Activated naive CD4-positive, alpha-beta T cell (primary cell): Measurements from ENCODE around the gene SYNJ1.
"Not testable (repeated sequence)": the region's sequence is repeated elsewhere in the genome, so short reads cannot be mapped to it uniquely, and the experiment has no call there.

ENCODE experiments used
- DNase-seq, 4 experiments: peaks; one replicate each; lab custom pipeline; 2025; lab: John Stamatoyannopoulos, UW

Gene SYNJ1

DNA sequence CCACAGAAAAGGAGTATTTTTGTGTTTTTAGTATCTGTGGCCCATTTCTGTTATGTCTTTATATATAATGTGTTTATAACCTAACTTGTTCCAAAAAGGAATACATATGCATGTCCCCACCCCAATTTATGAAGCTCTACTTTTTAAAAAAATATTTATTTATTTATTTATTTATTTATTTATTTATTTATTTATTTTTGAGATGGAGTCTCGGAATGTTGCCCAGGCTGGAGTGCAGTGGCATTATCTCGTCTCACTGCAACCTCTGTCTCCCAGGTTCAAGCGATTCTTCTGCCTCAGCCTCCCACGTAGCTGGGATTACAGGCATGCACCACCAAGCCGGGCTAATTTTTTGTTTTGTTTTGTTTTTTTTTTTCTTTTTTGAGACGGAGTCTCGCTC is 32.3 kb downstream of the SYNJ1 start:
- DNase-seq, result not testable (repeated sequence)

DNA sequence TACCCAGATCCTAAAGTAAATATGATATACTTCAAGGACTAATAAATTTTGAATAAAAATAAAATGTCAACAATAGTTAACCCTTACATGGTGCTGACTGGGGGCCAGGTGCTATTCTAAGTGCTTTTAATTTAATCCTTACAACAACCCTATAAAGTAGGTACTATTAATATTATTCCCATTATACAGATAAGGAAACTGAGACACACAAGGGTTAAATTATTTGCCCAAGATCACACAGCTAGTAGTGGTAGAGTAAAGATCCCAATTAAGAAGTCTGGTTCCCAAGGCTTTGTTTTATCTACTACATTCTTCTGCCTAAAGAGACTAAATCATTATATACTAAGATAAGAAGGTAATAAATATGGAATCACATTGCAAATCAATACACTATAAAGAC is 34.2 kb downstream of the SYNJ1 start:
- DNase-seq, result no peak

DNA sequence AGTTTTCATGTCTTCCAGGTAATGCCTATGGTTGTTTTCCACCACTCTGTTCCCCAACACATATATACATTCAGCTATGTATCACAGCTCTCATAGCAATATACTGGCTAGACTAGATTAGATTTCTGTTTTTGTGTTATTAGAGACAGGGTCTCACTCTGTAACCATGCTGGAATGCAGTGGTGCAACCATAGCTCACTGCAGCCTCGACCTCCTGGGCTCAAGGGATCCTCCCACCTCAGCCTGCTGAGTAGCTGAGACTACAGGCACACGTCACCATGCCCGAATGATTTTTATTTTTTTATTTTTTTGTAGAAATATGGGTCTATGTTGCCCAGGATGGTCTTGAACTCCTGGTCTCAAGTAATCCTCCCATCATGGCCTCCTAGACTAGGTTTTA is 37.7 kb downstream of the SYNJ1 start:
- DNase-seq, result no peak

DNA sequence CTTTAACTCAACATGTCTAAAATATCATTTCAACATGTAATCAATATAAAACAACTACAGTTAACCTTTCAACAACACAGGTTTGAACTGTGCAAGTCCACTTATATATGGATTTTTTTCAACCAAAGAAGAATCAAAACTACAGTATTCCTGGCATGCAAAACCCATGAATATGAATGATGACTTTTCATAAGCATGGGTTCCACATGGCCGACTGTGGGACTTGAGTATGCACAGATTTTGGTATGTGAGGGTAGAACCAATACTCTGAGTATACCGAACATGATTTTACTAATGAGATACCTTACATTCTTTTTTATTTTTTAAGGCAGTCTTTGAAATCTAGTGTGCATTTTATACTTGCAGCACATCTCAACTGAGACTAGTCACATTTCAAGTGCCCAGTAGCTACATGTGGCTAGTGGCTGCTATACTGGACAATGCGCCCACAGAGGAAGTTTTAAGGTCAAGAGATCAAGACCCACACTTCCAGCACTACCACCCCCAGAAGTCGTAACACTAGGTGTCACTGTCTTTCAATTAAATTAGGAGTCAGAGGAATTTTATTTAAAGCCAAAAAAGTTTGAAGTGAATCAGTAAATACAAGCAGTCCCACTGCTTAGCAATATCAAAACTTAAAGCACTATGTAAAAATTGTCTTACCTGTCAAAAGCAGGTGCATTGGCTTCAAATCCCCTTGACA is 40.0 kb downstream of the SYNJ1 start:
- DNase-seq, result no peak

DNA sequence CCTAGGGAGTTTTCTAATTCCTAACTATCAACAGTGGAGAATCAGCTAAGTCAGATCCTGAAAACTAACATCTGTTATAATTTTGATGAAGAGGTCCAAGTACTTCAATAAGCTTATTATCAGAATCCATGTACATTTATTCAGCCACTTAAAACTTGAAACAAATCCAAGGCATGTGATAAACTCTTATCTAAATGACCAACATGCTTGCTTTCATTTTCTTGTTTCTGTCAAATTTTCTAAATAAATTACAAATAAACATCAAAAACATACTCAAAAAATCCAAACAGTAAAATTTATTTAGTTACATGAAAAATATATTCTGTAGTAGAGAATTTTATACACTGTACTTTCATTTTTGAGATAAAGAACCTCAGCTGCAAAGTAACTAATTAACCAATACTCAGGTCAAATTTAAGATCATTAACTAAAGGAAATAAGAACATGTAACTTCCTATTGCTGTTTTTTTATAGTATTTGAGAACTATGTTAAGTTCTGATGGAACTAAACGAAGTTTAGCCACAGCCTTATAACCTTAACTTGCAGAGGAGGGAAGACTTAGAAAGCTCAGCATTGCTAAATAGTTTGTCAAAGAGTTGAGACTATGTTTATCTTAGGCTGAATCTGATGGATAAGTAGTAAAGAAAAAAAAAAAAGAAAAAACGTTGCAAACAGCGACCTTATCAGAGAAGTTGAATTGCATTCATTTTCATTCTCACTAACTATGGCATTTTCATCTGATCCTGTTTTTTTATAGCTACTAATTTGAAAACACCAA is 44.9 kb downstream of the SYNJ1 start:
- no peak for DNase-seq

DNA sequence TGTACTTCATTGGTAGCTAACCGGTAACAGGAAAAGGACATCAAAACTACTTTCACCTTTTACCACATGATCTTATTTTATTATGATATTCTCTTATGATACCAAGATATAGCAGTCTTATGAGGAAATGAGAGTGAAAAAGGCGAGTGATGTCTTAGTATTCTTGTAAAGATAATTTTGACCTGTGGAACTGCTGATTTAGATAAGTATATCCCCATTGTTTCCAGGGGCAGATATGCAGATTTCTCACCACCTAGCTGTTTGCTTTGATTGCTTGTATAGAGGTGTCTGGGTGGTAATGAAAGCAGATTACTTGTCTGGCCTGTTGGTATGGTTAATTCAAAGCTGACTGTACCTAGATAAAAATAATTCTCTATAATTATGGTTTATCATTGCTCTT is 53.1 kb downstream of the SYNJ1 start:
- no peak for DNase-seq

DNA sequence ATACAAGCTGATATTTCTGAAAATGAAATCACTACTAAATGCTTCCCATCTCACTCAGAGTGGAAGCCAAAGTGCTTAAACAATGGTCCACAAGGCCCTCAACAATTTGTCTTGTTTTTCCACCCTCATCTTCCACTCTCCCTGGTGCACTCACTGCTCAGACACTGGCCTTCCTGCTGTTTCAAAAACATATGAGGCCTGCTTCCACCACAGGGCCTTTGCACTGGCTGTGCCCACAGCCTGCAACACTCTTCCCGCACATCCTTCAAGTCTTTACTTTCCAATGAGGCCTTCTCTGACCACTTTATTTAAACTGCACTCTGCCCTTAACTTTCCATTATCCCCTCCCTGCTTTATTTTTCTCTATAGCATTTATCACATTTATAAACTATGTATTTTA is 53.8 kb downstream of the SYNJ1 start:
- DNase-seq, result no peak

DNA sequence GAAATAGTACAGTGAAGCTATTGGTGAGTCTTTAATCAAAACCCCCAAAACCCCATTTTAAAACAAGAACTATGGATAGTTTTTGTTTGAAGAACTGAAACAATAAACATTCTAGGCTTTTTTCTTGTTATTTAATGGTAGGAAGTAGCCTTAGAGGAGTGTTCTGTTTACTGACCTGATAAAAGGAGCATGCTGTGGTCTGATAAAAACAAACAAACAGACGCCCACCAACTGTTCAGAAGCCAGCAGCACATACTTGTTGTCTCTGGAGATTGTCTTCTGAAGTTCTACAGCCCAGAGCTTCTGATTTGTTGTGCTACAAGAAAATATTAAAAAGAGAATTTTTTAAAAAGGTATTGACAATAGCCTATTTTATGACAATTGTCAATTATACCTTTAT is 61.6 kb downstream of the SYNJ1 start:
- DNase-seq, result no peak

DNA sequence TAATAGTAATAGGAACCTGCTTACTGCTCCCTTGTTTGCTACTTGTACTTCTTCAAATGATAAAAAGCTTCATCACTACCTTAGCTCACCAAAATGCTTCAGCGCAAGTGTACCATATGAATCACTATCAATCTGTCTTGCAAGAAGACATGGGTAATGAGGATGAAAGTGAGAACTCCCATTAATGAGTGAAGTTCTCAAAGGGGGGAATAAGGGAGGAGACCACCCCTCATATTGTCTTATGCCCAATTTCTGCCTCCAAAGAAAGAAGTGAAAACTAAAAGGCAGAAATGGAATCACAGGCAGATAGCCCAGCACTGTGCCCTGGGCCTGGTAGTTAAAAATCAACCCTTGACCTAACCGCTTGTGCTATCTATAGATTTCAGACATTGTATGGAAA is 63.7 kb downstream of the SYNJ1 start:
- DNase-seq, result not testable (repeated sequence)

DNA sequence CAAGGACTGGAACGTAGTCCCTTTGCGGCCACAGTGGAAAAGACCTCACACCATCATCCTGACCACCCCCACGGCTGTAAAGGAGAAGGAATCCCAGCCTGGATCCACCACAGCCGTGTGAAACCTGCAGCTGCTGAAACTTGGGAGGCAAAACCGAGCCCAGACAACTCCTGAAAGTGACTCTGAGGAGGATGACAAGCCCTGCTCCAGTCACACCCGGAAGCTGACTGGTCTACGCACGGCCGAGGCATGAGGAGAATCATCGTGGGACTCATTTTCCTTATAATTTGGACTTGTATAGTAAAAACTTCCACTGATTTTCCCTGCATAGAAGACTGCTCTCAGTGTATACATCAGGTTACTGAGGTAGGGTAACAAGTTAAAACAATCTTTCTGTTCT is 65.8 kb downstream of the SYNJ1 start:
- DNase-seq, result not testable (repeated sequence)

DNA sequence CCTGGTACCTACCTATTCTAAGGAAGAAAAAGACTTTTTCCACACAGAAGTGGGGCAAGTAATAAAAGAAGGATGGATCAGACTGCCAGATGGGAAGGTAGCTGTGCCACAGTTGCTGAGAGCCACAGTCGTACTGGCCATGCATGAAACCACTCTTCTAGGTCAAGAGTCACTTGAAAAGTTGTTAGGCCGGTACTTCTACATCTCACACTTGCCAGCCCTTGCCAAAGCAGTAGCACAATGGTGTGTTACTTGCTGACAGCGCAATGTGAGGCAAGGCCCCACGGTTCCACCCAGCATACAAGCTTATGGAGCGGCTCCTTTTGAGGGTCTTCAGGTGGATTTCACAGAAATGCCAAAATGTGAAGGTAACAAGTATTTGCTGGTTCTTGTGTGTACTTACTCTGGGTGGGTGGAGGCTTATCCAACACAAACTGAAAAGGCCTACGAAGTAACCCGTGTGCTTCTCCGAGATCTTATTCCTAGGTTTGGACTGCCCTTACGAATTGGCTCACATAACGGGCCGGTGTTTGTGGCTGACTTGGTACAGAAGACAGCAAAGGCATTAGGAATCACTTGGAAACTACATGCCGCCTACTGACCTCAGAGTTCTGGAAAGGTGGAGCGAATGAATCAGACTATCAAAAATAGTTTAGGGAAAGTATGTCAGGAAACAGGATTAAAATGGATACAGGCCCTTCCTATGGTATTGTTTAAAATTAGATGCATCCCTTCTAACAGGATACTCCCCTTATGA is 66.6 kb downstream of the SYNJ1 start:
- not testable (repeated sequence) for DNase-seq

DNA sequence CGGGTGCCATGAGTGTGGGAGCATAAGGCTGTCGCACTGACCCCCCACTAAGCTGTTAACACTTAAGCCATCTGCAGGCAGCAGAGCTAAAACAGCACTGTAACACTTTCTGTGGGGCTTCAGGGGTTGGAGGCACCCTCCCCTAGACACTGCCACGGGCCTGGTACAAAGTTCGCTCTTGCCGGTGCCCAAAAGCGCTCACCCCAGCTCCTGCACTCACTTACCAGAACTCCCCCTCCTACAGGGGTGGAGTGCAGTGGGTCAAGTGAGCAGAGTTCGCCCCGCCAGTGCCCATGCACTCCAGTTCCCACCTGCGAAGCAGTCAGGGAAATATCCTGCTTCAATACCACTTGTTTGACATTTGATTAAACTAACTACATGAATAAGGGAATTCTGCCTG is 69.3 kb downstream of the SYNJ1 start:
- no peak for DNase-seq

DNA sequence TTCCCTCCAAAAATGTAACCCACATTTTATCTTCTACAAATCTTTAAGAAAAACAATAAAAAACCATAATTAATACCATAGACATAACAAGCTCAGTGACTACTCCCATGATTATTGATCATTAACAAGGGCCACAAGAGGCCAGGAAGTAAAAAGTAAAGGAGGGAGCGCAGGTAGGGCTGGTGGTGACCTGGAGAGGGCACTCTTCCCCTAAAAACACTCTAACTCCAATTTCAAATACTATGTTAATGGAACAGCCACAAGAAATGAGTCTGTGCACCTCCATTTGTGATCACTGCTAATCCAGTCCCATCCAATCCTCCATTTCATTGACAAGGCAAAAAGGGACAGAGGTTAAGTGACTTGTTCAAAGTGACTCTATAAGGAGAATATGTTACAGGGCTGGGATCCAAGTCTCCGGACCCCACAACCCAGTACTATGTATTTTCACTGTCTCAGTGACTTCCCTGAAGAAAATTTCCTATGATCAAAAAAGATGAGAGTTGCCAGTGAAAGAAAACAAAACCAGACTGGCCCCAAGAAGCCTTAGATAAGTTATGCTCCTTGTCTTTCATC is 74.4 kb downstream of the SYNJ1 start:
- peak in 1 of 4 experiments; percentile 5 for DNase-seq

DNA sequence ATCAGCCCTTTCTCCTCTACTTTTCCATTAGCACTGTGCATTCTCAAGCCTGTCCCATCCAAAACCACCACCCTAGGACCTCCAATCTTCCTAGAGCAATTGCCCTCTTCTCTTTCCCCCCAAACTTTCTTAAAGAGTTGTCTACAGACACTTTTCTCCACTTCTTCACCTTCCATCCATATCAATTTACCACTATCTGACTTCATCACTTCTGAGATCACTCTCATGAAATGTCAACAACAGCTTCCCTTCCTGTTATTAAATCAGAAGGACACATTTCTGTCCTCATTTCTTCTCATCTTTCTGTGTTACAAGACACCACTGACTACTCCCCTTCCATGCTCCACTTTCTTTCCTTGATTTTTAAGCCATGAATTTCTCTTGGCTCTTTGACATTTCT is 79.6 kb downstream of the SYNJ1 start:
- no peak for DNase-seq

DNA sequence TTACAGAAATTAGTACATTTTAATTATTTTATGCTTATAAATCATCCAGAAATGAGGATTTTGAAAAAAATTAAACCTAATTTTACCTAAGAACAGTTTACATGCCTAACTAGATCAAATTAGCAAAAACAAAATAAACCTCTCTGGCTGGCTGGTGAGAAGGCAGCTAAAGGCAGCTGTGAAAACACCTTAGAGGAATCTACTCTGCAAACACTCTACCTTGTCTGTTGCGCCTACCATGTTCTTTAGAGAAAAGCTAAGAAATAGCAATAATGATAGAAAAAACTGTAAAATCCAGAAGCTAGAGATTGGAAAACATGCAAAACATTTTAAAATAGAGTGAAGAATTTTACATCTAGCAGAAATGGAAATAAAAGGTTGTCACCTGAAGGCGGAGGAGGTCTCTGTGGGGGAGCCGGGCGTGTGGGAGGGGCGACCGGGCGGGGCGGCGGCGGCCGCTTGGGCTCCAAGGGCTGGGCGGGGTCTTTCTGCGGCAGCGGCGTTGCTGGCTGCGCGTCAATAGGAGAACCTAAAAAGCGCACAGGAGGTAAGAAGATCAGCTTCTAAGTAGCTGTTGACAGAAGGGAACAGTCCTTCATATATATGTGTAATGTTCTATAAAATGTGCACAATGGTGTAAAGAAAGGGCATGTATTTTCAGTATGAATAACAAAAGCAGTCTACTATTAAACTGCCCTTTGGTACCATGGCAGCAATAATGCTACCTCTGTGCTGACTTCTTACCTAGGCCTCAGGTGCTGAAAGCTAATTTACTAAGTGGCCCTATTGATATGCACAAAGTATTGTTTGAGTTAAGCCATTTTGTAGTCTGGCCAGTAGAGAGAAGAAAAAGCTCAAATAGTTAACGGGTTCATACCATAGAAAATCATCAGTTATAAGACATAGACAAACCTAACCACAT is 82.3 kb downstream of the SYNJ1 start:
- no peak for DNase-seq

DNA sequence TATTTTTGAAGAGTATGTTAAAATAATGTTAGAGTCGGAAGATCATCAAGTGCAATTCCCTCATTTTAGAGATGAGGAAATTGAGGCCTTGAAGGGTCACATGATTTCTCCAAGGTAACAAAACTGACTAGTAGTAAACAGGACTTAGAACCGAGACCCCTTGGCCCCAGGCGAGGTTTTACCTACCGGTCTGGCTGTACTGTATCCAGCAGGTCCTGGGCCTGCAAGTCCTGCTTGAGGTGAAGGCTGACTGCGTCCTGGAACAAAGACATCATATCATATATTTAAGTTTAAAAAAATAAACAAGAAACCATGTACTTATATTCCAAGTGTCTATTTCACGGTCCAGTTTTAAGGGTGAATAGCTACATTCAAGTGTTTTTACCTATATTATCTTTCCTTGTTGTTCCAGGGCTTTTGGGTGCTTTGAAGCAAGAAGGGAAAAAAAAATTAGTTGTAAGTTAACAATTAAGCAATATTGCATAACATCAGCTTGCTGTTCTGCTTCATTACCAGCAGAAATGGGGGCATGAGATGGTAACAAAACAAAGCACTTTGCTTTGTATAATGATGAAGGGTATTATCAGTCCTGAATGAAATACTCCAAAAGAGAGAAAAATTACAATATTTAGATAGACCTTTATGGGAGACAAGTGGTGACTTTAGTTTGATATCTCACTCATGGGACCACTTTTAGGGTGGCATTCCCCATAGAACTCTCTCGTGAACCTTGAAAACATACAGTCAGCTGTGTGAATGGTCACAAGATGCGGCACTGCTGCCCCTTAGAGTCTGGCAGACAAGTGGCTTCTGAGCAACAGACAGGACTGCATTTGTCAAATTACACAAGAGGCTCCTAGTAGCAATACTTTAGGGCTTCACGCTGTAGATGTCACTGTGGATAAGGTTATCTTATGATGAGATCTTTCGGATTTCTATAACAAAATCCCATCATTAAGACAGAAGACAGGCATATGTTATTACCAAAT is 85.8 kb downstream of the SYNJ1 start:
- no peak for DNase-seq

DNA sequence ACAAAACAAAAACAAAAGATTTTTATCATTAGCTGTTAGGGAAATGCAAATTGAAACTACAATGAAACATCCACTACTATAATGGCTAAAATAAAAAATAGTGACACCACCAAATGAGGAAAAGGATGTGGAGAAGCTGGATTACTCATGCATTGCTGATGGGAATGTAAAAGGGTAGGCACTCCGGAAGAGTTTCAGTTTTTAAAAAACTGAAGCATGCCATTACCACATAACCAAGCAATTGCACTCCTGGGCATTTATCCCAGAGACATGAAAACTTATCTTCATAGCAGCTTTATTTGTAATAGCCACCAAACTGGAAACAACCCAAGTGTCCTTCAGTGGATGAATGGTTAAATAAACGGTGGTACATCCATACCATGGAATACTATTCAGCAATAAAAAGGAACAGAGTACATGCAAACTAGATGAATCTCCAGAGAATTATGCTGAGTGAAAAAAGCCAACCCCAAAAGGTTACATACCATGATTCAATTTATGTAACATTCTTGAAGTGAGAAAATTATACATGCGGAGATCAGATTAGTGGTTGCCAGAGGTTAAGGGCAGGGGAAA is 101.1 kb downstream of the SYNJ1 start:
- DNase-seq, result no peak

DNA sequence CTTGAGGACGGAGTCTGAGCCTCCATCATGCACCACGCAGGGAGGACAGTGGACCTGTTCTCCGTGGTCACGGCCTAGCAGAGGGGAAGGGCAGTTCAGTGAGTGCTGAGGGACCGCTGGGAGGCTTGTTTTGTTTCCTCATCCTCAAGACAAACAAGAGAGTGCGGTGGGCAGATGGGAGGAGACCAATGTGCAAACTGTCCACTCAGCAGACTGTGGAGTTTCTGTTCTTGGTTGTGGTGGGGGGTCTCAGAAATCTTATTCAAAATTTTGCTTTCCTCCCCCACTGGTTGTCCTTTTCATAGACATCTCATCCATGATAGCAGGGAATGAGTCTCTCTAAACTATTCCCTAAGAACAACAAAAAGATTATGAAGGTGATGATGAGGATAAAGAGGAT is 109.6 kb downstream of the SYNJ1 start:
- DNase-seq, result not testable (repeated sequence)

DNA sequence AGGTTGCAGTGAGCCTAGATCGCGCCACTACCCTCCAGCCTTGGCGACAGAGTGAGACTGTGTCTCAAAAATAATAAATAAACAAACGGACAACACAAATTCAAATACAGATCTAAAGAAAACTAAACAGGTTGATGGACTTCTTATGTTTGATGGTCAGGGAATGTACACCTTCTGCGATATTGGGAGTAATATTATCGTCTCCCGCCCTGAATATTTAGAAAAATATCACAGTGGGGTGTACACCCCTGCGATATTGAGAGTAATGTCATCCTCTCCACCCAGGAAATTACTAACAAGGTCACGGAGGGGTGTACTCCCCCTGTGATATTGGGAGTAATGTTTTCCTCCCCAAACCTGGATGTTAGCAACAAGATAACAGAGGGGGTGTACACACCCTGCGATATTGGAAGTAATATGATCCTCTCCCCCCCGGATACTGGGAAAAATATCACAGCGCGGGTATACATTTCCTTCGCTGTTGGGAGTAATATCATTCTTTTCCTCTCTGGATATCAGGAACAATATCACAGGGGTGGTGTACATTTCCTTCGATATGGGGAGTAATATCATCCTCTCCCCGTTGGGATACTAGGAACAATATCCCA is 114.3 kb downstream of the SYNJ1 start:
- no peak for DNase-seq

DNA sequence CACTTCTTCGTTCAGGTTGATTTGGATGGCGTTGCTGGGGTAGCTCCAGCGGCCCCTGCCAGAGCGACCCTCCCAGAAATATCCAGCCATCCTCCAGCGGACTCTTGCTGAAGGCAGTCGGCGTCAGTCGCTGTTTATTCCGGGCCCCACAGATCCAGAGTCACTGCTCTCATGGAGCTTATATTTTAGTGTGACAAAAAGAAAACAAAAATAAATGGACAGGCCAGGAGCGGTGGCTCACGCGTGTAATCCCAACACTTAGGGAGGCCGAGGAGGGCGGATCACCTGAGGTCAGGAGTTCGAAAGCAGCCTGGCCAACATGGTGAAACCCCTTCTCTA is 114.8 kb downstream of the SYNJ1 start:
- no peak for DNase-seq
